Progenitor cell of endocrine pancreas (in vitro differentiated cells): ENCODE results near the gene KIF15. TPM values are rescaled to one million over a fixed set of nuclear protein-coding genes. Genes with fewer than 3 reads are reported as not detected.

Experiments
- DNase-seq: peaks from one replicate; pipeline ENCODE4 v3.0.0; 2021; ENCODE audit warnings: low spot score; ENCODE audit not compliant: unreplicated experiment
- H3K27ac Mint-ChIP-seq: 2 replicates; pipeline ENCODE4 v1.8.0; 2021; ENCODE audit warnings: mild to moderate bottlenecking, moderate library complexity, mixed read lengths
- H3K27me3 Mint-ChIP-seq: 2 replicates; pipeline ENCODE4 v1.8.0; 2021; ENCODE audit warnings: mixed read lengths
- H3K36me3 Mint-ChIP-seq: 2 replicates; pipeline ENCODE4 v1.8.0; 2022; ENCODE audit warnings: mixed read lengths; ENCODE audit not compliant: insufficient read depth
- H3K4me1 Mint-ChIP-seq: 2 replicates; pipeline ENCODE4 v1.8.0; 2021; ENCODE audit warnings: low read depth, mixed read lengths
- H3K4me3 Mint-ChIP-seq: 2 replicates; pipeline ENCODE4 v1.8.0; 2021; ENCODE audit warnings: low read depth, mild to moderate bottlenecking, moderate library complexity, mixed read lengths
- H3K9me3 Mint-ChIP-seq: 2 replicates; pipeline ENCODE4 v1.8.0; 2021; ENCODE audit warnings: low read depth, mixed read lengths
- CTCF ChIP-seq: fragments of 200-600 bp; sonication (generic); IDR thresholded peaks from one replicate; pipeline ENCODE4 v1.5.0; 2021; ENCODE audit warnings: antibody characterized with exemption, mild to moderate bottlenecking; ENCODE audit not compliant: unreplicated experiment
- total RNA-seq: library from RNA; stranded (reverse); gene quantifications from 2 replicates; pipeline ENCODE4 v1.2.1, GENCODE V29; 2021

KIF15 gene
- total RNA-seq, 1 donor from 2014 or later: 21.4 TPM

GRCh38 chr3:44877333-44877732 lies 115.7 kb downstream of the KIF15 start:
- Mint-ChIP-seq H3K27ac (no peak overlapping the region), H3K36me3 (no peaks in the 10 kb centered on the region), H3K27me3 (peaks cover 9% of the 10 kb centered on the region), H3K4me3 (no peak overlapping the region), H3K9me3 (no peaks in the 10 kb centered on the region), H3K4me1 (no peaks in the 10 kb centered on the region)
- no peak for DNase-seq
- TF ChIP-seq CTCF: no peak

- Mint-ChIP-seq H3K27ac (no peak overlapping the region), H3K27me3 (peaks cover 12% of the 10 kb centered on the region), H3K4me3 (no peak overlapping the region), H3K4me1 (no peaks in the 10 kb centered on the region), H3K36me3 (no peaks in the 10 kb centered on the region), H3K9me3 (no peaks in the 10 kb centered on the region)
- no peak for DNase-seq
- no peak for TF ChIP-seq CTCF
Measured at GRCh38 chr3:44880284-44880683, 118.7 kb downstream of the KIF15 start.

GRCh38 chr3:44883213-44883955 lies 121.8 kb downstream of the KIF15 start:
- Mint-ChIP-seq H3K4me1 (no peaks in the 10 kb centered on the region), H3K9me3 (no peaks in the 10 kb centered on the region), H3K27me3 (peaks cover 12% of the 10 kb centered on the region), H3K36me3 (no peaks in the 10 kb centered on the region), H3K27ac (no peak overlapping the region), H3K4me3 (no peak overlapping the region)
- no peak for TF ChIP-seq CTCF
- no peak for DNase-seq

GRCh38 chr3:44883999-44884431 lies 122.4 kb downstream of the KIF15 start:
- Mint-ChIP-seq H3K36me3 (no peaks in the 10 kb centered on the region), H3K9me3 (no peaks in the 10 kb centered on the region), H3K27ac (no peak overlapping the region), H3K4me1 (no peaks in the 10 kb centered on the region), H3K27me3 (peaks cover 8% of the 10 kb centered on the region), H3K4me3 (no peak overlapping the region)
- no peak for DNase-seq
- TF ChIP-seq CTCF: no peak

- H3K36me3 Mint-ChIP-seq: no peaks in the 10 kb centered on the region
- peaks cover 13% of the 10 kb centered on the region for H3K27me3 Mint-ChIP-seq
- no peak for DNase-seq
- H3K9me3 Mint-ChIP-seq: no peaks in the 10 kb centered on the region
- H3K27ac Mint-ChIP-seq: no peak overlapping the region
- H3K4me3 Mint-ChIP-seq: no peak overlapping the region
- TF ChIP-seq CTCF: no peak
- no peaks in the 10 kb centered on the region for H3K4me1 Mint-ChIP-seq
Measured at GRCh38 chr3:44885618-44886017, 124.0 kb downstream of the KIF15 start.
